Activated CD4-positive, alpha-beta memory T cell treated with anti-CD3 and anti-CD28 coated beads, Interleukin-2, amount 10 ng/mL, durations not matched to agents 7 days and 5 days (primary cell): ENCODE measurements around the gene GPSM1. TPM values are rescaled to one million over a fixed set of nuclear protein-coding genes. Genes with fewer than 3 reads are reported as not detected.

Source experiments
- CTCF ChIA-PET: fragments of 350-600 bp; sonication (Branson Sonifier 250); formaldehyde crosslinking; loops from one replicate; lab custom pipeline; 2021; ENCODE audit warnings: antibody characterized with exemption, inconsistent platforms; lab: Charles Lee
- POLR2A ChIA-PET: fragments of 350-600 bp; sonication (Branson Sonifier 250); formaldehyde crosslinking; loops from one replicate; lab custom pipeline; 2021; ENCODE audit warnings: antibody characterized with exemption; lab: Charles Lee
- DNase-seq: peaks from one replicate; pipeline ENCODE4 v3.0.0-alpha.2; 2020
- H3K27ac Mint-ChIP-seq: one replicate; pipeline ENCODE4 v1.8.0; 2021; ENCODE audit warnings: mild to moderate bottlenecking, mixed read lengths
- H3K27me3 Mint-ChIP-seq: one replicate; pipeline ENCODE4 v1.8.0; 2021; ENCODE audit warnings: mixed read lengths
- H3K36me3 Mint-ChIP-seq: one replicate; pipeline ENCODE4 v1.8.0; 2021; ENCODE audit warnings: low read depth, mixed read lengths
- H3K4me1 Mint-ChIP-seq: one replicate; pipeline ENCODE4 v1.8.0; 2021; ENCODE audit warnings: mixed read lengths
- H3K4me3 Mint-ChIP-seq: one replicate; pipeline ENCODE4 v1.8.0; 2021; ENCODE audit warnings: mild to moderate bottlenecking, mixed read lengths
- H3K9me3 Mint-ChIP-seq: one replicate; pipeline ENCODE4 v1.8.0; 2021; ENCODE audit warnings: mixed read lengths
- total RNA-seq, 2 experiments: library from RNA; stranded (reverse); gene quantifications; one replicate each; pipeline ENCODE4 v1.2.3, GENCODE V29; 2021

Gene GPSM1
- total RNA-seq, 2 experiments from 2014 or later, result 6.0 to 6.5 TPM

DNA sequence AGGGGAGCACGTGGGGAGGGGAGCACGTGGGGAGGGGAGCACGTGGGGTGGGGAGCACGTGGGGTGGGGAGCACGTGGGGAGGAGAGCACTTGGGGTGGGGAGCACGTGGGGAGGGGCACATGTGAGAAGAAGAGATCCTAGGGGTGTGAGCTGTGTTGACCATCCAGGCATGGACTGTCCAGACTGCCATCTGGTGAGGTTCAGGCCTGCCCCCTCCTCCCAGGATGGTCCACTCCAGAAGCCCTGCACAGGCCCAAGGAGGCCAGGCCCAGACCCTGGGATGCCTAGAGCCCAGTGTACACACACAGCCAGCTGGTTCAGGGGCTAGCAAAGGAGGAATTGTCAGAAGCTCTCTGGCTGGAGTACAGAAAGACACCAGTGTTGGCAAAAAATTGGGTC lies 70.3 kb downstream of the GPSM1 start:
- Mint-ChIP-seq H3K27me3 (no peaks in the 10 kb centered on the region), H3K36me3 (peaks cover 36% of the 10 kb centered on the region), H3K4me1 (peaks cover 38% of the 10 kb centered on the region), H3K4me3 (no peak overlapping the region), H3K9me3 (no peaks in the 10 kb centered on the region), H3K27ac (no peak overlapping the region)
- ChIA-PET CTCF (interaction anchor here (0.6 to 1.5 kb wide), 2 partner anchors 12 to 20 kb away, joined by 3 to 4 read pairs; no protein-coding TSS in a partner anchor), POLR2A (interaction anchor here (0.9 to 2.2 kb wide), 3 partner anchors 12 to 791 kb away, joined by 3 to 7 read pairs (median 3); no protein-coding TSS in a partner anchor)
- DNase-seq, result no peak

DNA sequence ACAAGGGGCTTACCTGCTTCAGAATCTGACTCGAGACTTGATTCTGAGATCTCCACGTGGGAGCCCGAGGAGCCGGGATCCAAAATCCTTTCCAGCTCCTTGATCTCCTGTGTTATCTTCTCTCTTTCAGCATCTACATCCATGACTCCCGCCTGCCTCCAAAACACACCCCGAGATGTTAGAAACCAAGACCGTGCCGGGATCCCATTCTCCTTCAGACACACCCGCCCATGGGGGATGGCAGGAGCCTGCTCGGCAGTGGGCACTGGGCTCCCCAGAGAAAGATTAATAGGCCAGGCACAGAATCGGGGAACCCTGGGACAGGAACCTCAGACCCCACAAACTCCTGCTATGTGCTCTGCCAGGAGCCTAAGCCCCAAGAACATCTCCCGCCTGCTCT lies 70.9 kb downstream of the GPSM1 start:
- Mint-ChIP-seq H3K36me3 (peaks cover 36% of the 10 kb centered on the region), H3K27me3 (no peaks in the 10 kb centered on the region), H3K4me3 (peak overlapping the region; percentile 83), H3K4me1 (peaks cover 41% of the 10 kb centered on the region), H3K9me3 (no peaks in the 10 kb centered on the region), H3K27ac (no peak overlapping the region)
- no peak for DNase-seq
- POLR2A ChIA-PET, result interaction anchor here (0.9 to 1.2 kb wide), 3 partner anchors 9 to 791 kb away, joined by 3 read pairs; no protein-coding TSS in a partner anchor
- CTCF ChIA-PET, result interaction anchor here (1.5 kb wide), 1 partner anchor 11 kb away, joined by 3 read pairs; no protein-coding TSS in a partner anchor

GRCh38 chr9:136399176-136400037 lies 72.1 kb downstream of the GPSM1 start:
- Mint-ChIP-seq H3K27ac (peak overlapping the region; percentile 78), H3K4me3 (peak overlapping the region; percentile 83), H3K9me3 (no peaks in the 10 kb centered on the region), H3K36me3 (peaks cover 44% of the 10 kb centered on the region), H3K27me3 (no peaks in the 10 kb centered on the region), H3K4me1 (peaks cover 52% of the 10 kb centered on the region)
- ChIA-PET CTCF (interaction anchor here (1.5 to 2.9 kb wide), 2 partner anchors 10 to 11 kb away, joined by 3 to 22 read pairs; partner anchors contain the start of genes ENTR1 and PMPCA), POLR2A (interaction anchor here (0.9 to 3.3 kb wide), 6 partner anchors 10 to 39 kb away, joined by 3 to 27 read pairs (median 4); partner anchors contain the start of genes ENTR1 and PMPCA)
- DNase-seq, result peak; percentile 42

DNA sequence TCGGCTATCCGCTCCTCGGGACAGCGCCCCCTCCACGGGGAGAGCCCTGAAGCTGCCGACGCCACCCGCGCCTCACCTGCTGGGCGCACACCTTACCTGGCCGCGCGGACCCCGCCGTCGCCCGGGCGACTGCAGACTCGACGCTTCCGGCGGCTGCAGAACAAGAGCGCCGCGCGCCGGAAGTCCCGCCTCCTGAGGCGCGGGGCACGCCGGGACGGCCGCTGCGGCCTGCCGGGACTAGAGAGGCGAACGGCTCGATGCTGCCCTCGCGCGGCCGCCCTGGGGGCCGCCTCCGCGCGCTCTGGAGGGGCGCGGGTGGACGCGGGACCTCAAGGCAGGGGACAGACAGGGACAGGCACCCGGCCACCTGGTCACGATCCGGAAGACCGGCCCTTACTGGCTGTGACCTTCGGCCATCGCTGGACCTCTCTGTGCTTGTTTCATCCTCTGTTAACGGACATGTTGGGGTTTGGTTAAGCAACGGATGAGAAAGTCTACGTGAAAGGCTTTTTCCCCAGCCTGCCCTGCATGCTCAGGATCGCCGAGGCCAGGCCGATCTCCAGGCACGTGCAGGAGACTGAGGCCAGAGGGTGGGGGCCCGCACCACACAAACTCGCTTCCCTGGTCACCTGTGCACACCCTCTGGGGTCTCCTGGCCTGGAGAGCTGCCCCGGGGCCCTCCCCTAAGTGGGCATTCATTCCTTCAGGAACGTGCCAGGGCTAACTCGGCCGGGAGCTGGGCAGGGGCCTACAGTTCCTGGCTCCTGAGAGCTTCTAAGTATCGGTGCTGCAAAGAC lies 72.9 kb downstream of the GPSM1 start, which contains the start of gene SNAPC4:
TSS of gene SNAPC4 (minus strand) at position 133 of the 797 bp plus-strand sequence. CDS start 1,742 bp downstream, outside the sequence.
- Mint-ChIP-seq H3K4me3 (peak within 1 kb of the TSS; percentile 83), H3K27ac (peak within 1 kb of the TSS; percentile 78), H3K9me3 (no peaks in the 10 kb centered on the region), H3K36me3 (peaks cover 47% of the 10 kb centered on the region), H3K27me3 (no peaks in the 10 kb centered on the region), H3K4me1 (peaks cover 61% of the 10 kb centered on the region)
- ChIA-PET CTCF (interaction anchor here (0.6 to 3.9 kb wide), 9 partner anchors 10 to 685 kb away, joined by 3 to 31 read pairs (median 6); partner anchors contain the start of genes DNLZ, ENTR1 and PMPCA), POLR2A (interaction anchor here (0.8 to 3.6 kb wide), 7 partner anchors 10 to 39 kb away, joined by 3 to 27 read pairs (median 5); partner anchors contain the start of genes DNLZ, ENTR1 and PMPCA)
- peak; percentile 89 for DNase-seq

DNA sequence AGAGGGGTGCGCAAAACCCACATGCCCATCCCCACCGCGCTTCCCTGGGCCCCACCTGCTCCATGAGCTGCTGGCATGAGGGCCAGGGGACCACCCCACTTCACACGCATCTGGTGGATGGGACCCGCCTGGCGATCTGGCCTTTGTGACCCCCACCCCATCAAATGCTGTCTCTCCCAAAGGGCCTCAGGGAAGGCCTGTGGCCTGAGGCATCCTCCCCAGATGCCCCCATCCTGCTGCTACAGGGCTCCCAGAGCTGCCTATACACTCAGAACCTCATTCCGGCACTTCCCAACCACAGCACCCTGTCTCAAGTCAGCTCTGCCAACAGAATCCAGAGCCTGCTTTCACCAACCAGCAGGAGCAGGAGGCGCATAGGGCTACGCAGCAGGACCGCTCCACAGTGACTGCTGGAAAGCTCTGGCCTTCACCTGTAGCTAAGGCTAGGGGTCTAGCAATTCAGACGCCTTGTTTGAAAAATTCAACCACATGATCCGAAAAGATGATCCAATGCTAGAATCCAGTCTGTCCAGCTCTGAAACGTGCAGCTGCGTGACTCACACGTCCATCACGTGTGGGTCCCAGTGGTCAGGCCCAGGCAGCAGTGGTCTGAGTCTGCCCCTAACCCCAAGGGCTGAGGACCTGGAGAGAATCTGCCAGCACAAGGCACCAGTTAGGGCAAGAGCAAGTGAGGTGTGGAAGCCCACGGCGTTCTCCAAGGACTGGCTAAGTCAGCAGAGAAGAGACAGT lies 74.0 kb downstream of the GPSM1 start:
- H3K9me3 Mint-ChIP-seq, result no peaks in the 10 kb centered on the region
- CTCF ChIA-PET, result interaction anchor here (0.6 to 3.9 kb wide), 8 partner anchors 9 to 684 kb away, joined by 3 to 31 read pairs (median 6); partner anchors contain the start of genes DNLZ, ENTR1 and PMPCA
- H3K27ac Mint-ChIP-seq, result peak overlapping the region; percentile 44
- H3K27me3 Mint-ChIP-seq, result no peaks in the 10 kb centered on the region
- DNase-seq, result no peak
- POLR2A ChIA-PET, result interaction anchor here (0.8 to 3.6 kb wide), 5 partner anchors 9 to 38 kb away, joined by 4 to 27 read pairs (median 6); partner anchors contain the start of genes DNLZ, ENTR1 and PMPCA
- peaks cover 68% of the 10 kb centered on the region for H3K4me1 Mint-ChIP-seq
- H3K4me3 Mint-ChIP-seq, result peak overlapping the region; percentile 41
- H3K36me3 Mint-ChIP-seq, result peaks cover 50% of the 10 kb centered on the region

GRCh38 chr9:136402067-136402466 lies 74.7 kb downstream of the GPSM1 start:
- peak overlapping the region; percentile 73 for H3K27ac Mint-ChIP-seq
- no peak for DNase-seq
- H3K4me3 Mint-ChIP-seq, result no peak overlapping the region
- peaks cover 47% of the 10 kb centered on the region for H3K36me3 Mint-ChIP-seq
- ChIA-PET POLR2A (interaction anchor here (3.3 to 3.6 kb wide), 2 partner anchors 8 to 39 kb away, joined by 23 to 27 read pairs; partner anchors contain the start of genes DNLZ, ENTR1 and PMPCA), CTCF (interaction anchor here (1.8 to 3.9 kb wide), 4 partner anchors 9 to 39 kb away, joined by 6 to 31 read pairs (median 14); partner anchors contain the start of genes DNLZ, ENTR1 and PMPCA)
- no peaks in the 10 kb centered on the region for H3K27me3 Mint-ChIP-seq
- H3K9me3 Mint-ChIP-seq, result no peaks in the 10 kb centered on the region
- peaks cover 72% of the 10 kb centered on the region for H3K4me1 Mint-ChIP-seq

DNA sequence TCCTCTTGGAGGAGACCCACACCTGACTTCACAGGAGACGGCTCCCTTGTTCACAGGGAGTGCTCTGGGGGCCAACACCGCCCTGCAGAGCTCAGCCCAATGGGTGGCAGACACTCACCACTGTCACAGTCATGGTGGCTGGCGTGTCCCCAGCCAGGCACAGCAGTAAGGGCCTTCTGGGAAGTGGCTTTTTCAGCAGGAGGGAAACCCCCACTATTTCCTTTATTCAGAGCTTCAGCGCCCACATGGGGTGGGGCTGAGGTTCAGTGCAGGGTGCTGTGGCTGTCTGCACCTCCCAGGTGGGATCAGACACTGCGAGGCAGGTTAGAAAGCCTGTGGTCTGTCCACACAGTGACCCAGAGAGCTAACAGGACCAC lies 76.2 kb downstream of the GPSM1 start:
- Mint-ChIP-seq H3K27ac (peak overlapping the region; percentile 93), H3K4me3 (peak overlapping the region; percentile 66), H3K9me3 (no peaks in the 10 kb centered on the region), H3K36me3 (peaks cover 55% of the 10 kb centered on the region), H3K4me1 (peaks cover 74% of the 10 kb centered on the region), H3K27me3 (no peaks in the 10 kb centered on the region)
- ChIA-PET POLR2A (interaction anchor here (0.7 to 3.6 kb wide), 8 partner anchors 19 to 837 kb away, joined by 3 to 23 read pairs (median 4); partner anchors contain the start of gene DNLZ), CTCF (interaction anchor here (1.0 to 3.9 kb wide), 2 partner anchors 40 to 136 kb away, joined by 3 to 31 read pairs; partner anchors contain the start of gene DNLZ)
- DNase-seq, result peak; percentile 85

- Mint-ChIP-seq H3K36me3 (peaks cover 56% of the 10 kb centered on the region), H3K4me1 (peaks cover 74% of the 10 kb centered on the region), H3K4me3 (peak overlapping the region; percentile 66), H3K27me3 (no peaks in the 10 kb centered on the region), H3K27ac (peak overlapping the region; percentile 93), H3K9me3 (no peaks in the 10 kb centered on the region)
- ChIA-PET POLR2A (interaction anchor here (0.7 to 3.6 kb wide), 9 partner anchors 8 to 836 kb away, joined by 3 to 23 read pairs (median 4); partner anchors contain the start of gene DNLZ), CTCF (interaction anchor here (0.6 to 3.9 kb wide), 3 partner anchors 18 to 135 kb away, joined by 3 to 31 read pairs (median 3); partner anchors contain the start of gene DNLZ)
- peak; percentile 57 for DNase-seq
Observed at GRCh38 chr9:136403915-136404800, 76.8 kb downstream of the GPSM1 start.

GRCh38 chr9:136404801-136405136 lies 77.4 kb downstream of the GPSM1 start:
- POLR2A ChIA-PET, result interaction anchor here (0.9 to 2.0 kb wide), 5 partner anchors 9 to 134 kb away, joined by 3 to 7 read pairs (median 3); partner anchors contain the start of gene DNLZ
- CTCF ChIA-PET, result interaction anchor here (0.6 kb wide), 1 partner anchor 19 kb away, joined by 3 read pairs; no protein-coding TSS in a partner anchor
- H3K4me3 Mint-ChIP-seq, result peak overlapping the region; percentile 66
- peaks cover 78% of the 10 kb centered on the region for H3K4me1 Mint-ChIP-seq
- no peaks in the 10 kb centered on the region for H3K27me3 Mint-ChIP-seq
- no peaks in the 10 kb centered on the region for H3K9me3 Mint-ChIP-seq
- H3K27ac Mint-ChIP-seq, result peak overlapping the region; percentile 93
- peaks cover 59% of the 10 kb centered on the region for H3K36me3 Mint-ChIP-seq
- no peak for DNase-seq

DNA sequence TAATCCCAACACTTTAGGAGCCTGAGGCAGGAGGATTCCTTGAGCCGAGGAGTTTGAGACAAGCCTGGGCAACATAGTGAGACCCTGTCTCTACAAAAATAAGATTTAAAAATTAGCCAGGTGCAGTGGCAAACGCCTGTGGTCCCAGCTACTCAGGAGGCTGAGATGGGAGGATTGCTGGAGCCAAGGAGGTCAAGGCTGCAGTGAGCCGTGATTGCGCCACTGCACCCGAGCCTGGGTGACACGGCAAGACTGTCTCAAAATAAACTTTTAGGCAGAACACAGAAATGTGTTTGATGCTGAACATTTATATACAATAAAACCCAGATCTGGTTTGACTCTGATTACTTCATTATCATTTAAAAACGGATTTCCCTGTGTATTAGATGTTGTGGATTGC lies 78.1 kb downstream of the GPSM1 start:
- Mint-ChIP-seq H3K4me1 (peaks cover 78% of the 10 kb centered on the region), H3K4me3 (no peak overlapping the region), H3K36me3 (peaks cover 61% of the 10 kb centered on the region), H3K9me3 (no peaks in the 10 kb centered on the region), H3K27me3 (no peaks in the 10 kb centered on the region), H3K27ac (peak overlapping the region; percentile 93)
- ChIA-PET CTCF (no interaction called here), POLR2A (interaction anchor here (1.8 to 2.0 kb wide), 2 partner anchors 21 to 42 kb away, joined by 5 to 7 read pairs; partner anchors contain the start of gene DNLZ)
- DNase-seq, result no peak
